Heart left ventricle (tissue), 16 donors: ENCODE measurements around the gene DCLK1. TPM values are rescaled to one million over a fixed set of nuclear protein-coding genes. Genes with fewer than 3 reads are reported as not detected.

ENCODE experiments used
- ATAC-seq, 4 donors: fragments of 200-7000 bp; cut with Tn5 transposase; one replicate each; pipeline ENCODE4 v1.9.1; 2020 to 2022; ENCODE audit warnings: moderate library complexity in 4 of 4, mild to moderate bottlenecking in 3 of 4, moderate number of reproducible peaks in 1 of 4
- DNase-seq, 5 donors: peaks; one replicate each; pipeline ENCODE4 v3.0.0-alpha.2; 2020
- H3K27ac ChIP-seq, 12 donors: fragments of 200-600 bp; sonication (generic) in 4 of 12; one replicate each; pipeline versions ENCODE4 v1.5.0 to v1.8.0; 2016 to 2022; ENCODE audit warnings: mild to moderate bottlenecking in 2 of 12
- H3K27me3 ChIP-seq, 9 donors: fragments of 200-600 bp; sonication (generic) in 2 of 9; one replicate each; pipeline versions ENCODE4 v1.5.1 to v1.8.0; 2016 to 2022; ENCODE audit warnings: mild to moderate bottlenecking in 3 of 9
- H3K36me3 ChIP-seq, 9 donors: fragments of 200-600 bp; sonication (generic) in 2 of 9; one replicate each; pipeline versions ENCODE4 v1.5.0 to v1.8.0; 2018 to 2022; ENCODE audit warnings: mild to moderate bottlenecking in 2 of 9
- H3K4me1 ChIP-seq, 12 donors: fragments of 200-600 bp; sonication (generic) in 4 of 12; one replicate each; pipeline versions ENCODE4 v1.5.0 to v1.8.0; 2016 to 2022; ENCODE audit warnings: mild to moderate bottlenecking in 3 of 12
- H3K4me3 ChIP-seq, 12 donors: fragments of 200-600 bp; sonication (generic) in 4 of 12; one replicate each; pipeline versions ENCODE4 v1.5.0 to v1.8.0; 2017 to 2022; ENCODE audit warnings: mild to moderate bottlenecking in 9 of 12, moderate library complexity in 4 of 12
- H3K9me3 ChIP-seq, 12 donors: fragments of 200-600 bp; sonication (generic) in 4 of 12; one replicate each; pipeline versions ENCODE4 v1.5.0 to v1.8.0; 2016 to 2022; ENCODE audit warnings: mild to moderate bottlenecking in 1 of 12
- POLR2A ChIP-seq, 2 donors: fragments of 450-650 bp; IDR thresholded peaks; one replicate each; pipeline ENCODE4 v1.6.1; 2017; ENCODE audit warnings: antibody characterized with exemption in 2 of 2, mild to moderate bottlenecking in 2 of 2, moderate library complexity in 2 of 2
- WGBS, 4 donors: extraction: QIAGEN DNeasy Blood & Tissue Kit in 2 of 4; methylation state at CpG; one replicate each; pipeline versions ENCODE4 v1.1.5 to v1.1.7; 2013 to 2018; 5-methylcytosine and 5-hydroxymethylcytosine counted together
- intact Hi-C, 10 donors: fragments of 100-400 bp; cut with DNase I; formaldehyde crosslinking; loops; one replicate each; pipeline versions ENCODE4 v1.11.1 to v1.14.2; 2022
- polyA plus RNA-seq, 2 donors: library from polyadenylated mRNA; stranded (reverse); fragments of 200-250 nt; gene quantifications; one replicate each; pipeline ENCODE4 v1.2.3, GENCODE V29; 2013
- total RNA-seq, 9 donors: library from RNA; depleted of rRNA in 2 of 9; stranded (reverse); fragments of >200 nt in 2 of 9; fragmentation: NEBNext Ultra II Directional in 3 of 9; extraction: Animal tissue kit (Norgen Biotek cat#: 25700) in 3 of 9; gene quantifications; one replicate each; pipeline versions ENCODE4 v1.1.0 to v1.2.4, GENCODE V29; 2016 to 2023
- TF ChIP-seq, protein P1 (sequence below), 12 donors: fragments of 200-600 bp; sonication (generic) in 4 of 12; IDR thresholded peaks; one replicate each; pipeline versions ENCODE4 v1.5.0 to v1.8.0; 2018 to 2022; ENCODE audit warnings: antibody characterized with exemption in 12 of 12, mild to moderate bottlenecking in 5 of 12
- donor health status: ischemic (EF 13 %, LVEDD 7.1; RV severe dilation, severe dysfunction).
- donor health status: healthy with polysubstance abuse.
- donor health status: DM: no; HTN: yes; CAD: no.
- donor health status: DM: no; HTN: no; CAD: no.
- donor health status: ischemic (EF 25% LVEDD 6.9; RV normal size, moderate dysfunction).
- donor health status: ischemic (EF 25% LVEDD 5.7; RV mildly dilated, moderate dysfunction).
- donor health status: healthy.
- donor health status: DM: yes; HTN: yes; CAD: no.
- donor health status: ischemic (EF 35%, LVEDD 5.7; RV mildly dilated, moderate dysfunction).
- donor health status: nonischemic (EF 11% LVEDD 7.7; RV severe dilation, severe dysfunction).
- donor health status: DM: yes; HTN: yes; CAD: no.
- donor health status: PGD.
- donor health status: ischemic (EF 29% LVEDD 5.4; RV normal size, mild dysfunction).
- donor health status: nonischemic (EF 23%, LVEDD 6.1; RV moderate dilation, normal function).

Gene DCLK1
- total and polyA plus RNA-seq, 11 donors = 3.4 to 15.9 (median 11.2) TPM

DNA sequence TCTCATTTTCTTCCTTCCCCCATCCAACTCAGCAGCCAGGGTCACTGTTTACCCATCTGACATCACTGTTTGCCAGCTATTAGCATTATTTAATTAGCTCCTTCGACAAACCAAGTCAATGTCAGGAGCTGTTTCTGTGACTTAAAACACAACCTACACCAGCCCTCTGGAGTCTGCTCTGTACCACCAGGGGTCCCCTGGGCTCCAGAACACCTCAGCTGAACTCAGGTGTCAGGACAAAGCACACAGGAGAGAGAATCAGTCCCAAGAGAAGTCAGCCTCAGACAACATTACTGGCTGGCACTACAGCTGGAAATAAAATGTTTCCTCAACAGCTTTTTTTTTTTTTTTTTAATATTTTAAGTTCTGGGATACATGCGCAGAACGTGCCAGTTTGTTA is 45.1 kb downstream of the DCLK1 start:
- intact Hi-C loops = no loop called here
- Histone ChIP-seq H3K36me3 (no peaks in the 10 kb centered on the region), H3K4me1 (peaks cover 0 to 5% (median 0%) of the 10 kb centered on the region in 12 donors), H3K27ac (no peak overlapping the region), H3K27me3 (no peaks in the 10 kb centered on the region), H3K4me3 (no peak overlapping the region), H3K9me3 (no peaks in the 10 kb centered on the region)
- no peak for ATAC-seq
- no peak for DNase-seq
- no peak for TF ChIP-seq POLR2A (IDR thresholded peaks at IDR 0.05)
- TF ChIP-seq, protein P1, sequence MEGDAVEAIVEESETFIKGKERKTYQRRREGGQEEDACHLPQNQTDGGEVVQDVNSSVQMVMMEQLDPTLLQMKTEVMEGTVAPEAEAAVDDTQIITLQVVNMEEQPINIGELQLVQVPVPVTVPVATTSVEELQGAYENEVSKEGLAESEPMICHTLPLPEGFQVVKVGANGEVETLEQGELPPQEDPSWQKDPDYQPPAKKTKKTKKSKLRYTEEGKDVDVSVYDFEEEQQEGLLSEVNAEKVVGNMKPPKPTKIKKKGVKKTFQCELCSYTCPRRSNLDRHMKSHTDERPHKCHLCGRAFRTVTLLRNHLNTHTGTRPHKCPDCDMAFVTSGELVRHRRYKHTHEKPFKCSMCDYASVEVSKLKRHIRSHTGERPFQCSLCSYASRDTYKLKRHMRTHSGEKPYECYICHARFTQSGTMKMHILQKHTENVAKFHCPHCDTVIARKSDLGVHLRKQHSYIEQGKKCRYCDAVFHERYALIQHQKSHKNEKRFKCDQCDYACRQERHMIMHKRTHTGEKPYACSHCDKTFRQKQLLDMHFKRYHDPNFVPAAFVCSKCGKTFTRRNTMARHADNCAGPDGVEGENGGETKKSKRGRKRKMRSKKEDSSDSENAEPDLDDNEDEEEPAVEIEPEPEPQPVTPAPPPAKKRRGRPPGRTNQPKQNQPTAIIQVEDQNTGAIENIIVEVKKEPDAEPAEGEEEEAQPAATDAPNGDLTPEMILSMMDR (IDR thresholded peaks at IDR 0.05) = no peak
- WGBS, 4 donors = 65 to 71% (median 68%) methylated on average over 3 of the region's 3 CpGs

DNA sequence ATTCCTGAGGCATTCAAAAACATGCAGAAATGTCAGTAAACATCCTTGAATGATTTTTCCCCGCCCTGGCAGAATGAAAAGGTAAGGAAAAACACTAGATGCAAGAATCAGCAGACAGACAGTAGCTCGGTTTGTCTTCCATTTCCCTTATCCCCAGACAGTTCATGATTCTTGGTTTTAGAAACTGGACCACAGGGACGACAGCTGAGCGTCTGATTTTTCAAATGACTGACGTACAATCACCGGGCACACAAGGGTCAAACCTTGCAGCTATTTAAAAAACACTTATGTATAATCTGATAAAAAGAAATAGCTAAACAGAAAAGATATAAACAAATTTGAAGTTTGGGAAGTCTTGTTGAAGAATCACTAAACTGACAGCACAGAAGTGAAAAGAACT is 47.1 kb downstream of the DCLK1 start:
- H3K36me3 ChIP-seq = no peaks in the 10 kb centered on the region
- no peak overlapping the region for H3K4me3 ChIP-seq
- H3K9me3 ChIP-seq = no peaks in the 10 kb centered on the region
- ATAC-seq (no peak), DNase-seq (no peak)
- no peaks in the 10 kb centered on the region for H3K27me3 ChIP-seq
- H3K27ac ChIP-seq = no peak overlapping the region
- intact Hi-C loops = no loop called here
- H3K4me1 ChIP-seq = peaks cover 0 to 3% (median 0%) of the 10 kb centered on the region in 12 donors
- TF ChIP-seq, protein P1 (IDR thresholded peaks at IDR 0.05) = no peak
- TF ChIP-seq POLR2A (IDR thresholded peaks at IDR 0.05) = no peak
- WGBS, 4 donors = 58 to 73% (median 71%) methylated on average over 6 of the region's 6 CpGs

- Histone ChIP-seq H3K4me1 (no peaks in the 10 kb centered on the region), H3K9me3 (no peaks in the 10 kb centered on the region), H3K4me3 (no peak overlapping the region), H3K36me3 (no peaks in the 10 kb centered on the region), H3K27ac (no peak overlapping the region), H3K27me3 (no peaks in the 10 kb centered on the region)
- 67 to 76% (median 71%) methylated on average over 2 of the region's 2 CpGs for WGBS, 4 donors
- intact Hi-C loops = no loop called here
- no peak for ATAC-seq
- no peak for DNase-seq
- TF ChIP-seq, protein P1 (IDR thresholded peaks at IDR 0.05) = no peak
- no peak for TF ChIP-seq POLR2A (IDR thresholded peaks at IDR 0.05)
These were observed 48.4 kb downstream of the DCLK1 start for GRCh38 chr13:36082806-36083205.

DNA sequence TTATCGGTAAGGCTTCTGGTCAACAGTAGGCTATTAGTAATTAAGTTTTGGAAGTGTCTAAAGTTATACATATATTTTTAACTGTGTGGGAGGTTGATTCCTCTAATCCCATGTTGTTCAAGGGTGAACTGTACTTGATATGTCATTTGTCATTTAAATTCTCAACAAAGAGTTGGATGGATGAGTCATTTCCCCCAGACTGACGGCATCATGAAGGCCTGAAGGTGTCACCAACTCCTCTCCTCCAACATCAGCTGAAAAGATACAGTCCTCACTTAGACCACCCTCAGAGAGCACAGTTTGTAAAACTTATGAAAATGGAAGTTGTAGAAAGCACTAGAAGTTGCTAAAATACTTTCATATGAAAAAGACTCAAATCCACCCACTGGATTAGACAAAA is 48.8 kb downstream of the DCLK1 start:
- H3K36me3 ChIP-seq = no peaks in the 10 kb centered on the region
- H3K4me1 ChIP-seq = no peaks in the 10 kb centered on the region
- intact Hi-C loops = no loop called here
- TF ChIP-seq, protein P1 (IDR thresholded peaks at IDR 0.05) = no peak
- TF ChIP-seq POLR2A (IDR thresholded peaks at IDR 0.05) = no peak
- DNase-seq (no peak), ATAC-seq (no peak)
- no peak overlapping the region for H3K27ac ChIP-seq
- H3K4me3 ChIP-seq = no peak overlapping the region
- no peaks in the 10 kb centered on the region for H3K9me3 ChIP-seq
- 69 to 80% (median 75%) methylated on average over 2 of the region's 2 CpGs for WGBS, 4 donors
- no peaks in the 10 kb centered on the region for H3K27me3 ChIP-seq
